GM21381 (cell line): ENCODE data around the gene APOL1.
"Not testable (repeated sequence)": the region's sequence is repeated elsewhere in the genome, so short reads cannot be mapped to it uniquely, and the experiment has no call there.

Experiments
- ATAC-seq: cut with Tn5 transposase; IDR thresholded peaks from one replicate; pipeline ENCODE4 v1.9.1; 2021; ENCODE audit warnings: mild to moderate bottlenecking, moderate library complexity; ENCODE audit not compliant: unreplicated experiment

The APOL1 gene, protein sequence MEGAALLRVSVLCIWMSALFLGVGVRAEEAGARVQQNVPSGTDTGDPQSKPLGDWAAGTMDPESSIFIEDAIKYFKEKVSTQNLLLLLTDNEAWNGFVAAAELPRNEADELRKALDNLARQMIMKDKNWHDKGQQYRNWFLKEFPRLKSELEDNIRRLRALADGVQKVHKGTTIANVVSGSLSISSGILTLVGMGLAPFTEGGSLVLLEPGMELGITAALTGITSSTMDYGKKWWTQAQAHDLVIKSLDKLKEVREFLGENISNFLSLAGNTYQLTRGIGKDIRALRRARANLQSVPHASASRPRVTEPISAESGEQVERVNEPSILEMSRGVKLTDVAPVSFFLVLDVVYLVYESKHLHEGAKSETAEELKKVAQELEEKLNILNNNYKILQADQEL

DNA sequence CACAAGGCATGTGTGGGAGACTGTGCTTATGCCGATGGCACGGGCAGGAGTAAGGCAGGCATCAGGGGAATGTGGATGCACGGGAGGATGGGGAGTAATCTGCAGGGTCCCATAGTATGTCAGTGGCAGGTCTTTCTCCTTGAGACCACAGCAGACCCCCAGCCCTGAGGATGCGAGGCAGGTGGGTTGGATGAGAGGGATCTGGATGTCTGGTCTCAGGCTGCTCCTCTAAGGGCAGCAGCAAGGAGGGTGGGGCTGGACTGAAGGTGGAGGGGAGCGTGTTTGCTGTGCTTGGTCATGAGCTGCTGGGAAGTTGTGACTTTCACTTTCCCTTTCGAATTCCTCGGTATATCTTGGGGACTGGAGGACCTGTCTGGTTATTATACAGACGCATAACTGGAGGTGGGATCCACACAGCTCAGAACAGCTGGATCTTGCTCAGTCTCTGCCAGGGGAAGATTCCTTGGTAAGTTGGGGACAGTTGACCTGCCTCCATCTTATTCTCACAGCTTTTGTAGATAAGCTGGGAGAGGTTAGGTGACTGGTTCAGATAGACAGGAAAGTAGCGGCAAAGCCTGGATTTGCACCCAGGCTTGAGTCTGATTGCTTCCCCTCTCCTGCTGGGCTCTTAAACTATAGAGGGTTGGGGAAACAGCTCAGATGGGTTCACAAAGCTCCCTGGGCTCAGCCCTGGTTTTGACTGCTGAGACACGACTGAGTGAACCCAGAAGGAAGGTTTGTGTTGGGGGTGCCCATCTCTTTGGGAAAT lies at the start of gene APOL1:
TSS of gene APOL1 (plus strand) at position 380 of the 769 bp plus-strand sequence. CDS start 1,823 bp downstream, outside the sequence.
- ATAC-seq: peak; percentile 79

DNA sequence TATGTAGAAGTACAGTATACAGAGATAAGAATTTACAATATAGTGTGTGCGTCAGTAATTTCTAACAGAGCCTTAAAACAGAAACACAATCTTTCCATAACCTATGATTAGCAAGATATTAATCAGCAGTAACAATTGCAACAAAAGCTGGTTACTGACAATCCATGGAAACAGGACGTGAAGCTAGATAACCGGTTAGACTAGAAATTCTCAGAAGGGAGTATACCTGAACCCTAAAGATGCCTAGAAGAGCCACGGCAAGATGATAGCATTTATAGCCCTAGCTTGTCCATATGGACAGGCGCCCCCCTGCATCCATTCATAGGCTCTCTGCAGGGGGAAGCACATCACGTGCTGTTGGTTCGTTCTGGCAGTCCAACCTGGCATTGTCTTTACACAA lies 49.5 kb upstream of the APOL1 start:
- ATAC-seq: not testable (repeated sequence)

DNA sequence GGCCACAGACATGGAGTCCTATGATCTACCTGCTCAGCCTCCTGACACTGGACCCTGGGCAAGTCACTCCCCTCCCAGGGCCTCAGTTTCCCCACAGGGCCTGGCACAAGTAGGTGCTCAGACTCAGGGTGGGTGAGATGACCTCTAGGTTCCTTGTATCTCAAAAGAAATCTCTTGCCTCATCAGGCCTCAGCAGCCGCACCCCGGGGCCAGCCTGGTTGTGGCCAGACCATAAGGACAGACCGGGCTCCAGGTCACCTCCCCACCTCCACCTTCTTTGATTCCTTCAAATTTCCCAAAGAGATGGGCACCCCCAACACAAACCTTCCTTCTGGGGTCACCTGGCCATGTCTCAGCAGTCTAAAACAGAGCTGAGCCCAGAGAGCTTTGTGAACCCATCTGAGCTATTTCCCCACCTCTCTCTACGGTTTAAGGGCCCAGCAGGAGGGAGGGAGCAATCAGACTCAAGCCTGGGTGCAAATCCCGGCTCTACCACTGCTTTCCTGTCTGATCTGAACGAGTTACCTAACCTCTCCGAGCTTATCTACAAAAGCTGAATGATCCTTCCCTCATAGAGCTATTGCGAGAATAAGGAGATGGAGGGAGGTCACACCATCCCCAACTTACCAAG lies 48.8 kb upstream of the APOL1 start:
- ATAC-seq: no peak

DNA sequence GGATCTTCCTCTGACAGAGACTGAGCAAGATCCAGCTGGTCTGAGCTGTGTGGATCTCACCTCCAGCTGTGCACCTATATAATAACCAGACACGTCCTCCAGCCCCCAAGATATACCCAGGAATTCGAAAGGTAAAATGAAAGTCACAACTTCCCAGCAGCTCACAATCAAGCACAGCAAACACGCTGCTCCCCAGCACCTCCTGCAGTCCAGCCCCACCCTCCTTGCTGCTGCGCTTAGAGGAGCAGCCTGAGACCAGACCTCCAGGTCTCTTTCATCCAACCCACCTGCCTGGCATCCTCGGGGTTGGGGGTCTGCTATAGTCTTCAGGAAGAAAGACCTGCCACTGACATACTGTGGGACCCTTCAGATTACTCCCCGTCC lies 48.3 kb upstream of the APOL1 start:
- ATAC-seq: no peak

DNA sequence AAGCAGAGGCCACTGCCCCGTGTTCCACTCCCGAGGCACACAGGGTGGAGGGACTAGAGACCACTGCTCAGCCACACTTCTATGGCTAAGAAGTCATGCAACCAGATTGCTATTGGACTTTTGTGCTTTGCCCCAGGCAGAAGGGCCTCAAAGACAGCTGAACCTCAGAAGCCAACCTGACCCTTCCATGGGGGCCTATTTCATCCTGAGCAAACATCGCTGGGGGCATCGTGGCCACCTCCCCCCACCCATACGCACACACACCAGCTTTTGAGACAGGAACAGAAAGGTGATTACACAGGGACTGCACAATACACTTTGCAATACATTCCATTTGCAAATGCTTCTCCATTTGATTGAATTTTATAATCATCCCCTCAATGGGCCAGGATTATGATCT lies 47.4 kb upstream of the APOL1 start:
- not testable (repeated sequence) for ATAC-seq

DNA sequence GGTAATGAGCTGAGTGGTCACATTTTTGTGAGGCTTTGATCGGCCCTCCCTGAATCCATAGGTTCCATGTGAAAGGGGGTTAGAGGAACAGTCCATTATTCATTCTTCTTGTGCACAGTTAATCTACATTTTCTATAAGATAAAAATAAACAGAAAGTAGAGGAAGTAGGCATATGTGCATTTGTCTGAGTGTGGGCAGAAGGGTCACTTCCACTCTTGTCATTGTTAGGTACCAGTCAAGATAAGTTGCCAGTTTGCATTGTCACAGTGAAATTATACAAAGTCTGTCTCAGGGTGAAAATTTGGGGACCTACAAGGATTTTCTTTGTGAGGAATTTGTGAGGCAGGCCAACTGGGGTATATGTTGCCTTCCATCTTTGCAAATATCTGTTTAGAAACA lies 46.7 kb upstream of the APOL1 start:
- ATAC-seq: no peak

DNA sequence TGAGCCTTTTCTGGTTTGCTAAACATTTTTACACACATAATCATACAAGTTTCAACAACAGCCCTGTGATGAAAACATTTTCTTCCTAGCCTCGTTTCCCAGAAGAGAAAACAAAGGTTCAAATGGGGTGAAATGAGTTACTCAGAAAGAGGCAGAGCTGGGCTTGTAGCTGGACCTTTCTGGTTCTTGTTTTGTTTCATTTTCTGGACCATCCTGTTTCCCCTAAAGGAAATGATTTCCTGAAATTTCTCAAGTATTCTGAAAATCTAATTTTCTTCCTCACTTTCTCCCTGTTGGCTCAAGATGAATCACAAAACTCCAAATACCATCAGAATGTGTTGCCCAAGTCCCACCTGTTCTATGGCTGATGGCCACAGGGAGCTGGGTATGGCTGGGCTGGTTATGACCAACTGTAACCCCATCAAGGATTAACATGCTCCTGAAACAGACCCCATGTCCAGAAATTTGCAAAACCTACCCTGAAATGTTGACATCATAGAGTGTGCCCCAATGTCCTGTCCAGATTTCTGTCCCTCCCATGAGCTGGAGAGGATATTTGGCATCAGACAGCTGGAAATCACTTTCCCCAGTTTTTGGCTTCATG lies 44.7 kb upstream of the APOL1 start:
- ATAC-seq: no peak

DNA sequence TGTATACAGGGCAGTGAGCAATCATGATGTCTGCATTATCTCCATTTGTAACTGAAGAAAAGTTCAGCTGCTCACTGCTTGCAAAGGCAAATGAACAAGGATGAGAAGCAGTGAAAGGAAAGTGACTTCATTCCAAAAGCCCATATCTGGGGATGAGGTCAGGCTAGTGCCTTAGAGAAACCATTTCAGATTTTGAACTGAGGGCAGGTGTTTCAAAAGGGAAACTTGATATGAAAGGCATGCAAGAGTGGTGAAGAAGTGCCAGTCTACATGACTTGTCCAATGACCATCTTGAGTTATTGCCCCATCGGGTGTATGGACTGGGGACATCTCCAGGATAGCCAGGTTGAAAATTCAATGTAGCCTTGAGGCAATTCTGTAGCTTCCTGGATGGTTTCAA lies 44.0 kb upstream of the APOL1 start:
- no peak for ATAC-seq

DNA sequence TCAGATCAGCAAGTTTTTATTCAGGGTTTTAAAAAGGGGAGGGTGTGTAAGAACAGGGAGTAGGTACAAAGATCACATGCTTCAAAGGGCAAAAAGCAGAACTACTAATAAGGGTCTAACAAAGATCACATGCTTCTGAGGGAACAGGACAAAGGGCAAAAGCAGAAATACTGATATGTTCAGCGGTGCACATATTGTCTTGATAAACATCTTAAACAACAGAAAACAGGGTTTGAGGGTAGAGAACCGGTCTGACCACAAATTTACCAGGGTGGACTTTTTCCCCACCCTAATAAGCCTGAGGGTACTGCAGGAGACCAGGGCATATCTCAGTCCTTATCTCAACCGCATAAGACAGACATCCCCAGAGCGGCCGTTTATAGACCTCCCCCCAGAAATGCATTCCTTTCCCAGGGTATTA lies 43.4 kb upstream of the APOL1 start:
- not testable (repeated sequence) for ATAC-seq

DNA sequence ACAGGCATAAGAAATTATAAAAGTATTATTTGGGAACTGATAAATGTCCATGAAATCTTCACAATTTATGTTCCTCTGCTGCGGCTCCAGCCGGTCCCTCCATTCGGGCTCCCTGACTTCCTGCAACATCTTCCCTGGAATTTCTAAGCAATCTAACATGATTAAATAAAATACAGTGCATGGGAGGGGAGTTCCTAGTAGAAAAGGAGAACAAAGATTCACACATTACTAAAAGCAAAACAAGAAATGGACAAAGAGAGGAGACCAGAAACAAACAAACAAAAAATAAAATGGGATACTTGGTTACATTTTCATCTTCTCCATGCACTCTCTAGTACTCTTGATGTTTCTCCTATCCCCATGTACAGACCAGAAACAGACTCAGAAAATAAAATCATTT lies 42.7 kb upstream of the APOL1 start:
- no peak for ATAC-seq

DNA sequence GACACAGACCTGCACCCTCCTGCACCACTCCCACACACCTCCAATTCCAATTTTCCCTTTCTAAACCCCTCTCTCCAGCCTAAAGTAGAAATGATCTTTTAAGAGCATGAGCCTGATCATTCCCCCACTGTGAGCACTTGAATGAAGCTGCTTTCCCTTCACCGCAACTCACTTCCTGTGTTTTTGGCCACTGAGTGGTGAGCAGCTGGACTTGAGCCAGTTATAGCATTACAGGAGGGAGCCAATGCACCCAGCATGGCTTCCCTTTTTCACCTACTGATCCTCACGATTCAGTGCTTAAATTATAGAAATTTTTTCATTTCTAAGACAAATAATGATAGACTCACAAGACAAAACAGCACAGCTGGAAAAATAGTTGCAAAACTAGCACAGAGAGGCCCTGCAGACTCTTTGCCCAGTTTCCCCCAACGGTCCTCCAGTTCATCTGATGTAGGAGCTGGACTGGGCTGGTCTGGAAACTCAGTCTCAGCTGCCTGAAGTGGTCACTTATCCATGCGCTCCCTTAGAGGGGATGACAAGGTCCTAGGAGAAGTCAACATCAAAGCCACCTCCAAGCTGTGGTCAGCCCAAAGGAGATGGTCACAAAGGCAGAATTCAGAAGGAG lies 41.6 kb upstream of the APOL1 start:
- no peak for ATAC-seq

DNA sequence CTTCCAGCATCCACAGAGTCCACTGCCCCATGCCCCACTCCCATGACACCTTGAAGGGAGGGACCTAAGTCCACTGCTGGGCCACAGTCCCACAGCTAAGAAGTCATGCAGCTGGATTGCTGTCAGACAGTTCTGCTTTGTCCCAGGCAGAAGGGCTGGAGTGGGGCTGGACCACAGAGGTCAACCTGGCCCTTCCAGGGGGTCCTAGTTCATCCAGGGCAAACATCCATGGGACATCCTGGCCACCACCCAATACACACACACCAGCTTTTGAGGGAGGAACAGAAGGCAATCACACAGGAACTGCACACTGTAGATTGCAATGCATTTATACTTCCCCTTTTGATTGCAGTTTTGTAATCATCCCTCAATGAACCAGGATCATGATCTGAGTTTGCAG lies 40.0 kb upstream of the APOL1 start:
- no peak for ATAC-seq

DNA sequence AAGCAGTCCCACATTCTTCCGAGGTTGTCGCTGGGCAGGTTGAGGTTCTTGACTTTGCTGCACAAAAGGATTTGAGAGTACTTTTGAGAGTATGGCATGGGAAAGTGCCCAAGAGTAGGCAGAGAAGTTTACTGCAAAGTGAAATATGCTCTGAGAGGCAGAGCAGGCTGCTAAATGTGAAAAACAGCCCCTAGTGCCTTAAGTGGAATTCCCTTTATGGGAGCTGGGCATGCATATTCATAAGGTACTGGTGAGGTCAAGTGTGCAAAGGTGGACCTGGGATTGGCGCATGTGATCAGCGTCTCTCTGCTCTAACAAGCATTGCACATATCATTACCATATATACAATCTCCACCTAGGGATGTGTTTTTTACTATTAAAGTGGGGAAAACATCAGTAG lies 39.3 kb upstream of the APOL1 start:
- ATAC-seq: no peak

DNA sequence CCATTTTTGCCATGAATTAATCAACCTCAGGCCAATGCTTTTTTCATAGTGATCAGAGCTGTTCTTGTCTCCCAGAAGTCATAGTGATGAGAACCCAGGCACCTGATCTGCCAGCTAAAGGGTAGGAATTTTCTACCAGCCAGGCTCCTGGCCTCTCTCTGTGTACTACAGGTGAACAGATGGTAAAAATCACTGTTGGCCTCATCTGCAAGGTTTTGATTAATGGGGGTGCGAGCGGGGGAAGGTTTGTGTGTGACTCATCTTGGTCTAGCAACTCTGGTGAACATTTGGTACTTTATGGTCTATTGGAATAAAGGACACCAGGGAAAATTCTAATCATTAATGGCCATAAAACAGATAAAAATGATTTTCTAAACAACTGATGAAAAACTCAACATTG lies 37.0 kb upstream of the APOL1 start:
- ATAC-seq: no peak

DNA sequence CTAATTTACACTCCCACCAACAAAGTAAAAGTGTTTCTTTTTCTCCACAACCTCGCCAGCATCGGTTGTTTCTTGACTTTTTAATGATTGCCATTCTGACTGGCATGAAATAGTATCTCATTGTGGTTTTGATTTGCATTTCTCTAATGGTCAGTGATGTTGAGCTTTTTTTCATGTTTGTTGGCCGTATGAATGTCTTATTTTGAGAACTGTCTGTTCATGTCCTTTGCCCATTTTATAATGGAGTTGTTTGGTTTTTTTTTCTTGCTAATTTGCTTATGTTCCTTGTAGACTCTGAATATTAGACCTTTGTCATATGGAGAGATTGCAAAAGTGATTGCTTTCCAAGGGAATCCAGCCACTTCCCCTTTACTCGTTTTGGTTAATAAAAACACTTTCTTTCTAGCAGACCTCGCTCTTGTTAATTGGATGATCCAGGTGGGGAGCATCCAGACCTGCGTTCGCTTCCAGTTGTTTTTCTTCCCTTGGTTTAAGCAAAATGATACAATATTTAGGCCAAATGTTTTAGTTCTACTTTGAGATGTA lies 34.2 kb upstream of the APOL1 start:
- ATAC-seq: no peak

DNA sequence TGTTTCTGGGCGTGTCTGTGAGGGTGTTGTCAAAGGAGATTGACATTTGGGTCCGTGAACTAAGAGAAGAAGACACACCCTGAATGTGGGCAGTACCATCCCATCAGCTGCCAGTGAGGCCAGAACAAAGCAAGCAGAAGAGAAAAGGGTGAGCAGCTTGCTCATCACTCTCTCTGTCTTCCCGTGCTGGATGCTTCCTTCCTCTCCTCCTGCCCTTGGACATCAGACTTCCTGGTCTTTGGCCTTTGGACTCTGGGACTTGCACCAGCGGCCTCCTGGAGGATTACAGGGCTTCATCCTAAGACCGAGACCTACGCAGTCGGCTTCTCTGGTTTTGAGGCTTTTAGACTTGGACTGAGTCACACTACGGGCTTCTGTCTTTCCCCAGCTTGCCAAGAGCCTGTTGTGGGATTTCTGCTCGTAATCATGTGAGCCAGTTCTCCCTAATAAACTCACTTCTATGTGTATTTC lies 32.4 kb upstream of the APOL1 start:
- ATAC-seq: no peak

DNA sequence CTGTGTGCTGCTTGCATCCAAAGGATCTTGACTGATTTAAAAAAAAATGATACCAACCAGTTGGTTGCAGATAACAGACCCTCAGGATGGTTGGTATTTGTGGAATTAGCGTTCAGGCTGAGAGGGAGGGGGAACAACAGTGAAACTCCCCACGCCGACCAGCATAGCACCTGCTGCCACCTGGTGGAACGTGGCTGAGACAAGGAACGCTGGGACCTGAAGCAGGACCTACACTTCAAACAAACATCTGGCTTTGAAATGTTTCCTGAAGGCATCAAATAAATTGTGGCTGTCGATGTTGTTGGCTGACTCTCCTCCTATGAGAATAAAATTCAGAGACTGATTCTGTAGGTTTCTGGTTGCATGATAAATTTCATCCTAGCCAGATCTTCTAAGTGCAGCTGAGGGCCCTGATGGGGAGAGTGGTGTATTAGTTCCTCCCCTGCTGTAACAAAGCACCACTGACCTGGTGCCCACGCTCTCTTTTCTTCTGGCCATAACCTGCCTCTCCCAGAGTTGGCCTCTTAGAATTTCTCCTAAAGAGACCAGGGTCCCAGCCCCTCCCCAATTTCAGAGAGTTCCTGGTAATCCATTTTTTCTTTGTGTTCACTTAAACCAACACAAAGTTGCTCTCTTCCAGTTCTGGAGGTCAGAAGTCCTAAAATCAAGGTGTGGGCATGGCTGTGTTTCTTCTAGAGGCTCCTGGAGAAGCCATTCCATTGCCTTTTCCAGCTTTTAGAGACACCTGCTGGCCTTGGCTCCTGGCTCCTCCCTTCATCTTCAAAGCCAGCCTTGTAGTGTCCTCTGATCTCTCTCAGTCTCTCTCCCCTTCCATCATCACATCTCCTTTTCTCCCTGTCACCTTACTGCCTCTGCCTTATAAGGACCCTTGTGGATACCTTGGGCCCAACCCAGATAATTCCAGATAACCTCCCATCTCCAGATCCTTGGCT lies 30.9 kb upstream of the APOL1 start:
- no peak for ATAC-seq

DNA sequence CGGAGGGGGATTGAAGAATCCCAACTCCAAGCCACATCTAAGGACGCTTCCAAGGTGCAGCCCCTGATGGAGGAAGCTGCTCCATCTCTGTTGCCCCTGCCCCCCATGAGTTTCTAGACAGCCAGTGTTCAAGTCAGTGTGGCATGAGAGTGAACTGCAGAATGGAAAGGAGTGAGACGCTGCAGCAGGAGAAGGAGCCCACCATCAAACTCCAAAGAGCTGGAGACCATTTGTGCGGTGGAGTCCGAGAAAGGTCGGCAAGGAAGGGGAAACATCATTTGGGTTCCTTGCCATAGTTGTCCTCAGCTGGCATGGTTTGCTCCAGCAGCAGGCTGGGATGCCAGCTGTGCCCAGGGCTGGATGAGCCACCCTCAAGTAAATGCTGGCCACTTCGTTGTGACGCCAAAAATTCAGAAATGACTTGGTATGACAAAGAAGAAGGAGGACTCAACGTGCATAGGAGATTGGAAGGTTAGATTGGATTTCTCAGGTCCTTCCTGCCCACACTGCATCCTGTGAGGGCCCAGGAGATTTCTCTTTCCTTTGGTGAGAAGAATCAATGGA lies 30.0 kb upstream of the APOL1 start:
- ATAC-seq: no peak

DNA sequence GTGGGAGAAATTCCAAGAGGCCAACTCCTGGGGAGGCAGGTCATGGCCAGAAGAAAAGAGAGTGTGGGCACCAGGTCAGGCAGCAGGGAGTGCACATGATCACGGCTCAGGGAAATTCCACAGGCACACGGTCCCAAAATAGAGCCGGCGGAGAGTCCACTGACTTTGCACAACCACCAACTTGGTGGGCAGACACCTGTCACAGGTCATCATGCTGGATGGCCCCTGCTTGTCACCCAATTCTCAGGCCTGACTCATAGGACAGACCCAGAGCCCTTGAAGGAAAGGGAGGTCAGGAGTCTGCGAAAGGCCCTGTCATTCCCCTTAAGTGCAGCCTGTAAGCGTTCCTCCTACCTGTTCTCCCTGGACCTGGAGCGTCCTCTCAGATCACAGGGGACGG lies 29.4 kb upstream of the APOL1 start:
- ATAC-seq: no peak
